Neural cell (in vitro differentiated cells): ENCODE data around the gene TMEM190.

Experiments used
- EP300 ChIP-seq: fragments of 450-650 bp; conservative IDR thresholded peaks from 2 replicates; pipeline ENCODE4 v1.6.1; 2014; ENCODE audit warnings: antibody characterized with exemption, mild to moderate bottlenecking, moderate library complexity; ENCODE audit not compliant: poor library complexity, severe bottlenecking
- EZH2 ChIP-seq: fragments of 200-600, 300-800 bp; shearing (Covaris generic), sonication (generic); IDR thresholded peaks from 2 replicates; pipeline ENCODE4 v1.6.1; 2014; ENCODE audit warnings: antibody characterized with exemption, low read length, borderline replicate concordance, mild to moderate bottlenecking; ENCODE audit not compliant: insufficient read depth, poor library complexity, severe bottlenecking
- MXI1 ChIP-seq: fragments of 450-650 bp; conservative IDR thresholded peaks from 2 replicates; pipeline ENCODE4 v1.6.1; 2014; ENCODE audit warnings: antibody characterized with exemption, mild to moderate bottlenecking; ENCODE audit not compliant: poor library complexity, severe bottlenecking
- POLR2AphosphoS5 ChIP-seq: IDR thresholded peaks from 2 replicates; pipeline ENCODE4 v1.6.1; 2012
- SMC3 ChIP-seq: fragments of 450-650 bp; conservative IDR thresholded peaks from 2 replicates; pipeline ENCODE4 v1.6.1; 2014; ENCODE audit warnings: antibody characterized with exemption, mild to moderate bottlenecking, moderate library complexity; ENCODE audit not compliant: poor library complexity
- TAF1 ChIP-seq: IDR thresholded peaks from 2 replicates; pipeline ENCODE4 v1.6.1; 2012; ENCODE audit warnings: low read depth
- TF ChIP-seq, protein P1 (sequence below): fragments of 450-650 bp; IDR thresholded peaks from 2 replicates; pipeline ENCODE4 v1.5.1; 2014; ENCODE audit warnings: antibody characterized with exemption, mild to moderate bottlenecking, moderate library complexity; ENCODE audit not compliant: poor library complexity, severe bottlenecking
- TF ChIP-seq, protein P2 (sequence below): IDR thresholded peaks from 2 replicates; pipeline ENCODE4 v1.6.1; 2012; ENCODE audit warnings: borderline replicate concordance

DNA sequence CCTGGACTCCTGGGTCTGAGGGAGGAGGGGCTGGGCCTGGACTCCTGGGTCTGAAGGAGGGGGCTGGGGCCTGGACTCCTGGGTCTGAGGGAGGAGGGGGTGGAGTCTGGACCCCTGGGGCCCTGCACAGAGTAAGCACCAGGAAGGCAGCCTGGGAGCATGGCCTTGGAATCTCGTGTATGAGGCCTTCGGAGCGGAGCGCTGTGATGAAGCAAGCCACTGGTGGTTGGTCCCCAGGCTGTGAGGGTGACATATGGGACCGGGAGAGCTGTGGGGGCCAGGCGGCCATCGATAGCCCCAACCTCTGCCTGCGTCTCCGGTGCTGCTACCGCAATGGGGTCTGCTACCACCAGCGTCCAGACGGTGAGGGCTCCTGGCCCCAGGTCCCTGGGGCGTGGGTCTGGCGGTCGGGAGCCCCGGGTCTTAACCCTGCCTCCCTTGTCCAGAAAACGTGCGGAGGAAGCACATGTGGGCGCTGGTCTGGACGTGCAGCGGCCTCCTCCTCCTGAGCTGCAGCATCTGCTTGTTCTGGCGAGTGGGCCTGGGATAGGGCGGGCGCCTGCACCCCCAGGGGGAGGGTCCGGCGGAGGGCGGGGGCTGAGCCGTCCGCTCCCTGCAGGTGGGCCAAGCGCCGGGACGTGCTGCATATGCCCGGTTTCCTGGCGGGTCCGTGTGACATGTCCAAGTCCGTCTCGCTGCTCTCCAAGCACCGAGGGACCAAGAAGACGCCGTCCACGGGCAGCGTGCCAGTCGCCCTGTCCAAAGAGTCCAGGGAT lies 918 bp downstream of the TMEM190 start:
- TF ChIP-seq EP300, result no peak
- TF ChIP-seq, protein P1, sequence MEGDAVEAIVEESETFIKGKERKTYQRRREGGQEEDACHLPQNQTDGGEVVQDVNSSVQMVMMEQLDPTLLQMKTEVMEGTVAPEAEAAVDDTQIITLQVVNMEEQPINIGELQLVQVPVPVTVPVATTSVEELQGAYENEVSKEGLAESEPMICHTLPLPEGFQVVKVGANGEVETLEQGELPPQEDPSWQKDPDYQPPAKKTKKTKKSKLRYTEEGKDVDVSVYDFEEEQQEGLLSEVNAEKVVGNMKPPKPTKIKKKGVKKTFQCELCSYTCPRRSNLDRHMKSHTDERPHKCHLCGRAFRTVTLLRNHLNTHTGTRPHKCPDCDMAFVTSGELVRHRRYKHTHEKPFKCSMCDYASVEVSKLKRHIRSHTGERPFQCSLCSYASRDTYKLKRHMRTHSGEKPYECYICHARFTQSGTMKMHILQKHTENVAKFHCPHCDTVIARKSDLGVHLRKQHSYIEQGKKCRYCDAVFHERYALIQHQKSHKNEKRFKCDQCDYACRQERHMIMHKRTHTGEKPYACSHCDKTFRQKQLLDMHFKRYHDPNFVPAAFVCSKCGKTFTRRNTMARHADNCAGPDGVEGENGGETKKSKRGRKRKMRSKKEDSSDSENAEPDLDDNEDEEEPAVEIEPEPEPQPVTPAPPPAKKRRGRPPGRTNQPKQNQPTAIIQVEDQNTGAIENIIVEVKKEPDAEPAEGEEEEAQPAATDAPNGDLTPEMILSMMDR, result no peak
- TF ChIP-seq EZH2, result no peak
- TF ChIP-seq, protein P2, sequence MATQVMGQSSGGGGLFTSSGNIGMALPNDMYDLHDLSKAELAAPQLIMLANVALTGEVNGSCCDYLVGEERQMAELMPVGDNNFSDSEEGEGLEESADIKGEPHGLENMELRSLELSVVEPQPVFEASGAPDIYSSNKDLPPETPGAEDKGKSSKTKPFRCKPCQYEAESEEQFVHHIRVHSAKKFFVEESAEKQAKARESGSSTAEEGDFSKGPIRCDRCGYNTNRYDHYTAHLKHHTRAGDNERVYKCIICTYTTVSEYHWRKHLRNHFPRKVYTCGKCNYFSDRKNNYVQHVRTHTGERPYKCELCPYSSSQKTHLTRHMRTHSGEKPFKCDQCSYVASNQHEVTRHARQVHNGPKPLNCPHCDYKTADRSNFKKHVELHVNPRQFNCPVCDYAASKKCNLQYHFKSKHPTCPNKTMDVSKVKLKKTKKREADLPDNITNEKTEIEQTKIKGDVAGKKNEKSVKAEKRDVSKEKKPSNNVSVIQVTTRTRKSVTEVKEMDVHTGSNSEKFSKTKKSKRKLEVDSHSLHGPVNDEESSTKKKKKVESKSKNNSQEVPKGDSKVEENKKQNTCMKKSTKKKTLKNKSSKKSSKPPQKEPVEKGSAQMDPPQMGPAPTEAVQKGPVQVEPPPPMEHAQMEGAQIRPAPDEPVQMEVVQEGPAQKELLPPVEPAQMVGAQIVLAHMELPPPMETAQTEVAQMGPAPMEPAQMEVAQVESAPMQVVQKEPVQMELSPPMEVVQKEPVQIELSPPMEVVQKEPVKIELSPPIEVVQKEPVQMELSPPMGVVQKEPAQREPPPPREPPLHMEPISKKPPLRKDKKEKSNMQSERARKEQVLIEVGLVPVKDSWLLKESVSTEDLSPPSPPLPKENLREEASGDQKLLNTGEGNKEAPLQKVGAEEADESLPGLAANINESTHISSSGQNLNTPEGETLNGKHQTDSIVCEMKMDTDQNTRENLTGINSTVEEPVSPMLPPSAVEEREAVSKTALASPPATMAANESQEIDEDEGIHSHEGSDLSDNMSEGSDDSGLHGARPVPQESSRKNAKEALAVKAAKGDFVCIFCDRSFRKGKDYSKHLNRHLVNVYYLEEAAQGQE, result no peak
- no peak for TF ChIP-seq POLR2AphosphoS5
- no peak for TF ChIP-seq MXI1
- TF ChIP-seq SMC3, result no peak
- TF ChIP-seq TAF1, result no peak
